ENCODE data around the gene ADD2. TPM values are rescaled to one million over a fixed set of nuclear protein-coding genes. Genes with fewer than 3 reads are reported as not detected.
A peak's percentile ranks its signal among the peaks of the same experiment; 100 is the strongest.
"Not testable (repeated sequence)": the region's sequence is repeated elsewhere in the genome, so short reads cannot be mapped to it uniquely, and the experiment has no call there.

ADD2 gene
- total RNA-seq, 3 donors from 2014 or later: 4.8 to 13.7 (median 8.0) TPM

GRCh38 chr2:70750320-70750719 is 17.7 kb downstream of the ADD2 start:
- ATAC-seq: no peak
- Mint-ChIP-seq H3K4me1 (ENCODE audit: low read depth) (peaks cover 3% of the 10 kb centered on the region), H3K4me3 (no peak overlapping the region), H3K27me3 (ENCODE audit: low read depth) (peaks cover 16% of the 10 kb centered on the region), H3K36me3 (ENCODE audit: insufficient read depth) (no peaks in the 10 kb centered on the region), H3K9me3 (peaks cover 4% of the 10 kb centered on the region)
- DNase-seq: no peak

- H3K36me3 Mint-ChIP-seq (ENCODE audit: insufficient read depth): no peaks in the 10 kb centered on the region
- peaks cover 3% of the 10 kb centered on the region for H3K4me1 Mint-ChIP-seq (ENCODE audit: low read depth)
- no peak for DNase-seq
- H3K27me3 Mint-ChIP-seq (ENCODE audit: low read depth): peaks cover 16% of the 10 kb centered on the region
- peaks cover 4% of the 10 kb centered on the region for H3K9me3 Mint-ChIP-seq
- ATAC-seq: no peak
- H3K4me3 Mint-ChIP-seq: no peak overlapping the region
Observed at GRCh38 chr2:70748002-70748784, 19.8 kb downstream of the ADD2 start.

- Mint-ChIP-seq H3K36me3 (ENCODE audit: insufficient read depth) (no peaks in the 10 kb centered on the region), H3K4me3 (no peak overlapping the region), H3K4me1 (ENCODE audit: low read depth) (peaks cover 3% of the 10 kb centered on the region), H3K9me3 (peaks cover 4% of the 10 kb centered on the region), H3K27me3 (ENCODE audit: low read depth) (peaks cover 16% of the 10 kb centered on the region)
- ATAC-seq (no peak), DNase-seq (no peak)
Observed at GRCh38 chr2:70747284-70747683, 20.7 kb downstream of the ADD2 start.

GRCh38 chr2:70746094-70746974 is 21.7 kb downstream of the ADD2 start:
- H3K4me3 Mint-ChIP-seq: no peak overlapping the region
- peaks cover 3% of the 10 kb centered on the region for H3K4me1 Mint-ChIP-seq (ENCODE audit: low read depth)
- ATAC-seq (no peak), DNase-seq (no peak)
- peaks cover 16% of the 10 kb centered on the region for H3K27me3 Mint-ChIP-seq (ENCODE audit: low read depth)
- peaks cover 4% of the 10 kb centered on the region for H3K9me3 Mint-ChIP-seq
- H3K36me3 Mint-ChIP-seq (ENCODE audit: insufficient read depth): no peaks in the 10 kb centered on the region

- H3K9me3 Mint-ChIP-seq: peaks cover 4% of the 10 kb centered on the region
- DNase-seq (no peak), ATAC-seq (no peak)
- H3K4me1 Mint-ChIP-seq (ENCODE audit: low read depth): peaks cover 3% of the 10 kb centered on the region
- no peaks in the 10 kb centered on the region for H3K36me3 Mint-ChIP-seq (ENCODE audit: insufficient read depth)
- H3K4me3 Mint-ChIP-seq: no peak overlapping the region
- peaks cover 16% of the 10 kb centered on the region for H3K27me3 Mint-ChIP-seq (ENCODE audit: low read depth)
Observed at GRCh38 chr2:70745276-70745825, 22.6 kb downstream of the ADD2 start.

GRCh38 chr2:70744397-70744796 is 23.6 kb downstream of the ADD2 start:
- no peaks in the 10 kb centered on the region for H3K36me3 Mint-ChIP-seq (ENCODE audit: insufficient read depth)
- H3K9me3 Mint-ChIP-seq: peaks cover 7% of the 10 kb centered on the region
- peaks cover 12% of the 10 kb centered on the region for H3K27me3 Mint-ChIP-seq (ENCODE audit: low read depth)
- H3K4me3 Mint-ChIP-seq: no peak overlapping the region
- H3K4me1 Mint-ChIP-seq (ENCODE audit: low read depth): peaks cover 3% of the 10 kb centered on the region
- DNase-seq (no peak), ATAC-seq (no peak)

- Mint-ChIP-seq H3K9me3 (peaks cover 7% of the 10 kb centered on the region), H3K27me3 (ENCODE audit: low read depth) (peaks cover 8% of the 10 kb centered on the region), H3K36me3 (ENCODE audit: insufficient read depth) (no peaks in the 10 kb centered on the region), H3K4me3 (no peak overlapping the region), H3K4me1 (ENCODE audit: low read depth) (peaks cover 3% of the 10 kb centered on the region)
- ATAC-seq (no peak), DNase-seq (no peak)
Observed at GRCh38 chr2:70743677-70744076, 24.3 kb downstream of the ADD2 start.

- H3K4me3 Mint-ChIP-seq: no peak overlapping the region
- no peak for ATAC-seq
- H3K27me3 Mint-ChIP-seq (ENCODE audit: low read depth): peaks cover 4% of the 10 kb centered on the region
- DNase-seq: no peak
- peaks cover 7% of the 10 kb centered on the region for H3K9me3 Mint-ChIP-seq
- H3K4me1 Mint-ChIP-seq (ENCODE audit: low read depth): peaks cover 3% of the 10 kb centered on the region
- H3K36me3 Mint-ChIP-seq (ENCODE audit: insufficient read depth): no peaks in the 10 kb centered on the region
Observed at GRCh38 chr2:70743068-70743467, 24.9 kb downstream of the ADD2 start.

- not testable (repeated sequence) for ATAC-seq; H3K4me1 Mint-ChIP-seq (ENCODE audit: low read depth); H3K9me3 Mint-ChIP-seq; H3K36me3 Mint-ChIP-seq (ENCODE audit: insufficient read depth); H3K4me3 Mint-ChIP-seq; DNase-seq; H3K27me3 Mint-ChIP-seq (ENCODE audit: low read depth)
Observed at GRCh38 chr2:70739492-70739891, 28.5 kb downstream of the ADD2 start.

- Mint-ChIP-seq H3K4me3 (no peak overlapping the region), H3K4me1 (ENCODE audit: low read depth) (no peaks in the 10 kb centered on the region), H3K9me3 (peaks cover 3% of the 10 kb centered on the region), H3K36me3 (ENCODE audit: insufficient read depth) (no peaks in the 10 kb centered on the region), H3K27me3 (ENCODE audit: low read depth) (peaks cover 11% of the 10 kb centered on the region)
- DNase-seq: no peak
- no peak for ATAC-seq
Observed at GRCh38 chr2:70738159-70738558, 29.8 kb downstream of the ADD2 start.

- ATAC-seq (peak; percentile 37 to 41), DNase-seq (no peak)
- Mint-ChIP-seq H3K4me3 (no peak overlapping the region), H3K36me3 (ENCODE audit: insufficient read depth) (no peaks in the 10 kb centered on the region), H3K4me1 (ENCODE audit: low read depth) (no peaks in the 10 kb centered on the region), H3K27me3 (ENCODE audit: low read depth) (peaks cover 13% of the 10 kb centered on the region), H3K9me3 (peaks cover 3% of the 10 kb centered on the region)
Observed at GRCh38 chr2:70735071-70735470, 32.9 kb downstream of the ADD2 start.

GRCh38 chr2:70733646-70734180 is 34.3 kb downstream of the ADD2 start:
- Mint-ChIP-seq H3K4me3 (no peak overlapping the region), H3K27me3 (ENCODE audit: low read depth) (peaks cover 13% of the 10 kb centered on the region), H3K9me3 (no peaks in the 10 kb centered on the region), H3K4me1 (ENCODE audit: low read depth) (no peaks in the 10 kb centered on the region), H3K36me3 (ENCODE audit: insufficient read depth) (no peaks in the 10 kb centered on the region)
- ATAC-seq (no peak), DNase-seq (no peak)

- H3K27me3 Mint-ChIP-seq (ENCODE audit: low read depth): peaks cover 13% of the 10 kb centered on the region
- DNase-seq (no peak), ATAC-seq (no peak)
- H3K36me3 Mint-ChIP-seq (ENCODE audit: insufficient read depth): no peaks in the 10 kb centered on the region
- H3K4me1 Mint-ChIP-seq (ENCODE audit: low read depth): no peaks in the 10 kb centered on the region
- no peaks in the 10 kb centered on the region for H3K9me3 Mint-ChIP-seq
- H3K4me3 Mint-ChIP-seq: no peak overlapping the region
Observed at GRCh38 chr2:70732766-70733645, 35.0 kb downstream of the ADD2 start.
